HL-60 (cell line): Measurements from ENCODE around the gene EHD1.

ENCODE experiments used
- CTCF ChIP-seq: IDR thresholded peaks from one replicate; pipeline ENCODE4 v1.5.1; 2011; ENCODE audit warnings: low read length, control low read depth, inconsistent platforms; ENCODE audit not compliant: insufficient read depth
- POLR2AphosphoS5 ChIP-seq: IDR thresholded peaks from 2 replicates; pipeline ENCODE4 v1.6.1; 2012; ENCODE audit warnings: low read depth
- REST ChIP-seq: IDR thresholded peaks from 2 replicates; pipeline ENCODE4 v1.6.1; 2012; ENCODE audit warnings: low read depth; ENCODE audit not compliant: insufficient replicate concordance
- SPI1 ChIP-seq: IDR thresholded peaks from 2 replicates; pipeline ENCODE4 v1.6.1; 2012; ENCODE audit warnings: low read depth, mild to moderate bottlenecking, borderline replicate concordance

GRCh38 chr11:64856382-64857227, 21.8 kb downstream of the EHD1 start:
- TF ChIP-seq CTCF (no peak), POLR2AphosphoS5 (peak; percentile 93), SPI1 (peak; percentile 93), REST (no peak)
